ENCODE measurements around the gene KLHL22. TPM values are rescaled to one million over a fixed set of nuclear protein-coding genes. Genes with fewer than 3 reads are reported as not detected.
"Not testable (repeated sequence)": the region's sequence is repeated elsewhere in the genome, so short reads cannot be mapped to it uniquely, and the experiment has no call there.

Gene KLHL22, protein sequence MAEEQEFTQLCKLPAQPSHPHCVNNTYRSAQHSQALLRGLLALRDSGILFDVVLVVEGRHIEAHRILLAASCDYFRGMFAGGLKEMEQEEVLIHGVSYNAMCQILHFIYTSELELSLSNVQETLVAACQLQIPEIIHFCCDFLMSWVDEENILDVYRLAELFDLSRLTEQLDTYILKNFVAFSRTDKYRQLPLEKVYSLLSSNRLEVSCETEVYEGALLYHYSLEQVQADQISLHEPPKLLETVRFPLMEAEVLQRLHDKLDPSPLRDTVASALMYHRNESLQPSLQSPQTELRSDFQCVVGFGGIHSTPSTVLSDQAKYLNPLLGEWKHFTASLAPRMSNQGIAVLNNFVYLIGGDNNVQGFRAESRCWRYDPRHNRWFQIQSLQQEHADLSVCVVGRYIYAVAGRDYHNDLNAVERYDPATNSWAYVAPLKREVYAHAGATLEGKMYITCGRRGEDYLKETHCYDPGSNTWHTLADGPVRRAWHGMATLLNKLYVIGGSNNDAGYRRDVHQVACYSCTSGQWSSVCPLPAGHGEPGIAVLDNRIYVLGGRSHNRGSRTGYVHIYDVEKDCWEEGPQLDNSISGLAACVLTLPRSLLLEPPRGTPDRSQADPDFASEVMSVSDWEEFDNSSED
- total RNA-seq (2014; rRNA removed; shearing (Covaris generic)) = 25.4 and 30.4 TPM in 2 replicates

DNA sequence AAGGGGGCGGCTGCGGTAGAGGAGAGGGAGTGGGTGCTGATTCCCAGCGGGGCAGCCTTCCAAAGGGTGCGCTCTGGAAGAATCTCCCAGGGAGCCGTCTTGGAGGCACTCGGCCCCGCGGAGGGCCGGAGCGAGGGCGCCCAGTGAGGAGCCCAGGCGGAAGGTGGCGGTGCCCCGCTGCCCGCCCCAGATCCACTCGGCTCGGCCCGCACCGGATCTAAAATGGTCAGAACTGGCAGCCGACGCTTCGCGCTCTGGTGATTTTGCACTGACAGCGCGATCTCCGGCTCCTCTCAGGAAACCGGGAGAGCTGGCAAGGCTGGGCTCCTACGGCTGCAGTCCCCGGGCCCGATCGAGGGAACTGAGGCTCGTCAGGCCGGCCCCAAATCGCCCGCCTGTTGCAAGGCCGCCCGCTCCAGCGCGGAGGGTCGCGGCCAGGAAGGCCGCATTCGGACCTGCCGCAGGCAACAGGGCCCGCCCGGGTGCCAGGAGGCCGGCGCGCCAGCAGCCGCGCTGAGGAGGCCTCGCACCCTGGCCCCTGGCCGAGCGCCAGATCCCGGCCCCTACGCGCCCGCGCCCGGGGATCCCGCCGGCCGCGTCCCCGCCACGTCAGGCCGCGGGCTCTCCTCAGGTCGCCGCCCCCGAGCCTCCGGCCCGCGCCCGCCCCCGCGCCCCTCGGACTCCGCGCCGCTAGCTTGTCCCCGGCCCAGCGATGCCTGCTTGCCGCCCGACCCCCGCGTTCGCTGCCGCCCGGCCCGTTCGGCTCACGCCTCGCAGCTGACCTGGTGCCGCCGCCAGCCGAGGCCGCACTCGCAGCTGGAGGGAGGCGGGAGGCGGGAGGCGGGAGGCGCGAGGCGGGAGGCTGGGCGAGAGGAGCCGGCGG, at the start of gene KLHL22:
Gene KLHL22, minus strand, starts transcription at position 818 of the 883 bp plus-strand sequence. CDS start 6,584 bp downstream, outside the sequence.
- peak; percentile 48 for DNase-seq (ENCODE audit: low spot score)
- in situ Hi-C loops (cut with HindIII; ENCODE audit: low sequenced_read_pairs) = no loop called here

DNA sequence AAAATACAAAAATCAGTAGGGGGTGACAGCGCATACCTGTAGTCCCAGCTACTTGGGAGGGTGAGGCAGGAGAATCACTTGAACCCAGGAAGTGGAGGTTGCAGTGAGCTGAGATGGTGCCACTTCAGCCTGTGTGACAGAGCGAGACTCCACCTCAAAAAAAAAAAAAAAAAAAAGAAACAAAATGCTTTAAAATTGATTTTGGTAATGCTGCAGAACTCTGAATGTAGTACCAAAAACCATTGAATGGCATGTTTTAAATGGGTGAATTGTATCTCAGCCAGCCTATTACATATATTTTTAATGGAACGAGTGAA, 49.7 kb upstream of the KLHL22 start:
- DNase-seq (ENCODE audit: low spot score); in situ Hi-C loops (cut with HindIII; ENCODE audit: low sequenced_read_pairs): not testable (repeated sequence)

DNA sequence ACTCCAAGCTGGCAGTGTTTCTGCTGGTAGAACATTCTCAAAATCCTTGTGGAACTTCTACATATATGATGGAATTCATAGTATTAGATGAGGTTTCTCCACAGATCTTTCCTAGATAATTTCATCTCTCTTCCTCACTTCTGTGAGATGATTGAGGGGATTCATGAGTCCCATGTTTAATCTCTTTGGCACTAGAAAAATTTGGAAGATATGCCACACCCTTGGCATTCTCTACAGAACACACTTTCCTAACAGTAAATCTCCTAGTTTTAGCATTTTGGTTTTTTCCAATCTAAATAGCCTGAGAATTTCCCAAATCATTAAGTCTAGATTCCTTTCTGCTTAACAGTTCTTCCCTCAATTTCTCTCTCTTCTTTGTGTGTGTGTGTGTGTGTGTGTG, 47.1 kb upstream of the KLHL22 start:
- DNase-seq (ENCODE audit: low spot score) = no peak
- in situ Hi-C loops (cut with HindIII; ENCODE audit: low sequenced_read_pairs) = no loop called here

DNA sequence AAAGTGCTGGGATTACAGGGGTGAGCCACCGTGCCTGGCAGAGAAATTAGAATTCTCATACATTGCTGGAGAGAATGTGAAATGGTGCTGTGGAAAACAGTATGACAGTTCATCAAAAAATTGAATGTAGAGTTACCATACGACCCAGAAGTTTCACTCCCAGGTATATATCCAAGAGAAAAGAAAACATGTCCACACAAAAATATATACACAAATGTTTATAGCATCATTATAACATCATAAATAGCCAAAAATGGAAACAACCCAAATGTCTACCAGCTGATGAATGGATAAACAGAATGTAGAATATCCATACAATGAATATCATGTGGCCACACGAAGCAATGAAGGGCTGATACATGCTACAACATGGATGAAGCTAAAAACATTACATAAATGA, 46.5 kb upstream of the KLHL22 start:
- in situ Hi-C loops (cut with HindIII; ENCODE audit: low sequenced_read_pairs) = no loop called here
- DNase-seq (ENCODE audit: low spot score) = no peak

DNA sequence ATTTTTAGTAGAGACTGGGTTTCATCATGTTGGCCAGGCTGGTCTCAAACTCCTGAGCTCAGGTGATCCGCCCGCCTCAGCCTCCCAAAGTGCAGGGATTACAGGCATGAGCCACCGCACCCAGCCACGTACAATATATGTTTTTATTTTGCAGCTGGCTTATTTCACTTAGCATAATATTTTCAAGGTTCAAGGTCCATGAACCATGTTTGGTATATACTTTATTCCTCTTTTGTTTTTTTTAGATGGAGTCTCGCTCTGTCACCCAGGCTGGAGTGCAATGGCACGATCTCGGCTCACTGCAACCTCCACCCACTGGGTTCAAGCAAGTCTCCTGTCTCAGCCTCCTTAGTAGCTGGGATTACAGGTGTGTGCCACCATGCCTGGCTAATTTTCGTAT, 43.3 kb upstream of the KLHL22 start:
- in situ Hi-C loops (cut with HindIII; ENCODE audit: low sequenced_read_pairs); DNase-seq (ENCODE audit: low spot score): not testable (repeated sequence)

DNA sequence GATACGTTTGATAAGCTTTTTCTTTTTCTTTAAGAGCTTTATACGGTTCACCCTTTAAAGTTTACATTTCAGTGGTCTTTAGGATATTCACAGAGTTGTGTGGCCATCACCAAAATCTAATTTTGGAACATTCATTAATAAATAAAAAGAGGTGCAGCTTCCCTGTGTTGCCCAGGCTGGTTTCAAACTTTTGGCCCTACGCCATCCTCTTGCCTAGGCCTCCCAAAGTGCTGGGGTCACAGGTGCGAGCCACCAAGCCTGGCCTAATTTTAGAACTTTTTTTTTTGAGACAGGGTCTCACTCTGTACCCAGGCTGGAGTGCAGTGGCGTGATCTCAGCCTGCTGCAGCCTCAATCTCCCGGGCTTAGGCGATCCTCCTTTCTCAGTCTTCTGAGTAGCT, 42.4 kb upstream of the KLHL22 start:
- no peak for DNase-seq (ENCODE audit: low spot score)
- in situ Hi-C loops (cut with HindIII; ENCODE audit: low sequenced_read_pairs) = no loop called here

DNA sequence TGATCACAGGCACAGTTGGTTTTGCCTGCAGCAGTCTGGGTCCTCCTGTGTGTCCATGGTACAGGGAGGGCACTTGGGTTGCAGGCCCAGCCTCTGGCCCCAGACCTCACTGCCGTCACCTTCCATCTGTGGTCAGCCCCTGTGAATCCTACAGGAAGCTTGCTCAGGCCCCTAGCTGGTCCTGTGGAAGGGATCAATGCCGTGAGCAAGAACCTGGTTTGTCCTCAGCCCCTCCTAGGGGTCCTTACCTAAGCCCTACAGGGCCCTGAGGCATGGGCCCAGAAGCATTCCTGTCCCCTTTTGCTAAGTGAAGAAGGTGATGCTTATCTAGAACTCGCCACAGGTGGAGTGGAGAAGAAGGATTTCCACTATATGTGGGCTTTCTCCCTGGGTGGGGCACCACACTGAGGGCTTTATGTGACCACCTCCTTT, 41.7 kb upstream of the KLHL22 start:
- in situ Hi-C loops (cut with HindIII; ENCODE audit: low sequenced_read_pairs) = no loop called here

DNA sequence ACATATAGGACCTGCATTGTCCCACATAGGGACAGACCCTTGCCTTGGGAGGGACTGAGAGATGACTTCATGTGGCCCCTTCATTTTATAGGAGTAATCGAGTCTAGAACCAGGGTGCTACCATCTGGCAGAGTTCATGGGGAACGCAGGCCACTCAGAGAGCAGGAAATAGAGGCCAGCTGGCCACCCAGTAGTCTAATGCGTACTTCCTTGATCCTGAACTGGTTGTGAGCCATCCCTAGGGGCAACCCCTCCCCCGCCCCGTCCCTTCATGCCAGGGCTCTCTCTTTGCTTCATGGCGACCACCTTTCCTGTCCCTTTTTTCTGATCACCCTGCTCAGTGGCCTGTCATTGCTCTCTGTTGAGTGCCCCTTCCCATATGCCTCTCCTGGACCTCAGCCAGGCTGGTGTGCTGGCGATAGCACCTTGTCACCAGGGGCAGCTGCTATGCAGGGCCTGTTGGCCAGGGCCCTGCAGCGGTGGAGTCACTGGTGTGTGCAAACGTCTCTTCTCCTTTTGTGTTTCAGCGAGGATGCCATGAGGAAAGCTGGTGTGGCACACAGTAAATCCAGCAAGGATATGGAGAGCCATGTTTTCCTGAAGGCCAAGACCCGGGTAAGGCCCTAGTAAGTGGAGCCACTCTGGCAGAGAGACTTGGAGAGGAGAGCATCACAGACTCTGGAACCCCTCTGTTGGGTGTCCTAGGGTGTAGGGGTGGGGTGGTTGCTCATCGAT, 41.2 kb upstream of the KLHL22 start:
- no peak for DNase-seq (ENCODE audit: low spot score)
- in situ Hi-C loops (cut with HindIII; ENCODE audit: low sequenced_read_pairs) = no loop called here

More for the DNA sequence above, 41.7 kb upstream of the KLHL22 start:
- no peak for DNase-seq (ENCODE audit: low spot score)

DNA sequence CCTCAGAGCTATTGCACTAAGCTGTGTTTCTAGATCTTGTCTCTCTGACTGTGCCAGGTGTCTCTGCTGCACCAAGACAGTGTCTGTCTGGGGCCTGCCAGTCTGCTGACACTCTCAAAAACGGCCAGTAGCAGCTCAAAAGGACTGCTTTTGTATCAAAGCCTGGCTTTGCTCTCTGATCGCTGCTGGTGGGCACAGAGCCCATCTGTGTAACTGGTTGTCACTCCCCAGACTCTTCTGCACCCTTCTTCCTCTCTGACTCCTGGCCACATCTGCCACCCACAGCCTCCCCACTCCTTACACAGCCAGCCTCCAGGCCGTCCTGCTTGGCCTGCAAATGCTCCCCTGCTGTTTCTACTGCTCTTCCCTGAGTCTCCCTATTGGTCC, 38.3 kb upstream of the KLHL22 start:
- in situ Hi-C loops (cut with HindIII; ENCODE audit: low sequenced_read_pairs) = no loop called here
- no peak for DNase-seq (ENCODE audit: low spot score)

DNA sequence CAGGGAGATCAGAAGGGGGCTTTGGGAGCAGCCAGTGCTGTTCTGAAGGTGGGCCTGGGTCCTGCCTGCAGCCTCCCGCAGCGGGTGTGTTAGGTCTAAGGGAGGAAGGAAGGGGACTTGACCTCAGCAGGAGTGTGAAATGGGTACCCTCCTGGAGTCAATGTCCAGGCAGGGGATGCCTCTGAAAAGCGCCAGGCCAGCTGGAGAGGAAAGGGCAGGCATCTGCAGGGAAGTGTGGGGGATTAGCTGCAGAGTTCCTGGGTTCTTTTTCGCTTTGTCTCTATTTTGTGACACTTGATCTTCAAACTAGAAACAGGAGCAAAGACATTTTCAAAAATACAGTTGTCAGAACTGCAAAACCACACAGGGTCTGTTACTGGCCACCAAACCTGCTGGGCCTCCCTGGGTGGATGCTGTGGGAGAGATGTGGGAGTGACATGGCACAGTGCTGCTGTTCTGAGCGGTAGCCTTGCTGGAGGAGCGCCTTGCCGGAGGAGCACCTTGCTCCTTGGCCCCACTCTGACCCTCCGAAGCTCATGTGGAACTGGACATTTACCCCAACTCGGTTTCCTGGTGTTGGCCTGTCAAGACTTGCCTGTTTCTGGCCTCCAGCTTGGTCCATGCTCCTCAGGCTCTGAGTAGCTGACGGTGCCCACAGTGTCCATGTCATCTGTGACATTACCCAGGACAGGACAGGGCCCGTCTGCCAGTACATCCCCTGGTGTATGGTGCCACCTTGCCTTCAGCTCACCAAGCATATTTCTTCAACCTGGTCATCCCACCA, 37.7 kb upstream of the KLHL22 start:
- in situ Hi-C loops (cut with HindIII; ENCODE audit: low sequenced_read_pairs) = no loop called here
- no peak for DNase-seq (ENCODE audit: low spot score)

DNA sequence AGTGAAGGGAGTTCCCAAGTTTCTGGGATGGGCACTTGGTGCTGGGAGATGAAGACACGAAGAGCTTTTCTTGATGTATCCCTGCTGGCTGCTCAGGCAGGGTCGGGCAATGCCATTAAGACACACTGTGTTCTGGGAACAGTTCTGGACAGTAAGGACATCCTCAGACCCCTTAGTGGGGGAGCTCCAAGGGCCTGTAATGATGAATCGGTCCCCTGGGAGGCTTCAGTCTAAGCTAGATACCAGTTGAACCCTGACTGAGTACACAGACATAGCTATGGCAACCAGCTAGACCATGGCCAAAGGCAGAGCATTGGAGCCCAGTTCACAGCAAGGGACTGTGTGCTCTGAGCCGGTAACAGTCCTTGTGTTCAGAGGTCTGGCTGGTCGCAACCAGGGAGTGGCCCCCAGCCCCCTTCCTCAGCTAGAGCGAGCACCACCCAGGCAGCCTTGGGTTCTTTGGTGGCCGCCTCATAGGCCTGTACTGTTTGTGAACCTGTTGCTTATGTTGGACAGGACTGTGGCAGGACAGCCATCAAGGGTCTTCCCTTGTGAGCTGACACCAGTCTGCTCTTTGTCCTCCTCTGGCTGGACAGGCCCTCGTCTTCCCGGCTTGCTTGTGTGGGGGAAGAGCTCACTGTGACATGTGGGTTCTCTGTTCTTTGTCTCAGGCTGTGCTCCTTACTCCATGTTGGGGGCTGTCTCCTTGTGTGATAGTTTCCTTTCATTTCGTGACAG, 36.8 kb upstream of the KLHL22 start:
- in situ Hi-C loops (cut with HindIII; ENCODE audit: low sequenced_read_pairs) = no loop called here
- DNase-seq (ENCODE audit: low spot score) = no peak

DNA sequence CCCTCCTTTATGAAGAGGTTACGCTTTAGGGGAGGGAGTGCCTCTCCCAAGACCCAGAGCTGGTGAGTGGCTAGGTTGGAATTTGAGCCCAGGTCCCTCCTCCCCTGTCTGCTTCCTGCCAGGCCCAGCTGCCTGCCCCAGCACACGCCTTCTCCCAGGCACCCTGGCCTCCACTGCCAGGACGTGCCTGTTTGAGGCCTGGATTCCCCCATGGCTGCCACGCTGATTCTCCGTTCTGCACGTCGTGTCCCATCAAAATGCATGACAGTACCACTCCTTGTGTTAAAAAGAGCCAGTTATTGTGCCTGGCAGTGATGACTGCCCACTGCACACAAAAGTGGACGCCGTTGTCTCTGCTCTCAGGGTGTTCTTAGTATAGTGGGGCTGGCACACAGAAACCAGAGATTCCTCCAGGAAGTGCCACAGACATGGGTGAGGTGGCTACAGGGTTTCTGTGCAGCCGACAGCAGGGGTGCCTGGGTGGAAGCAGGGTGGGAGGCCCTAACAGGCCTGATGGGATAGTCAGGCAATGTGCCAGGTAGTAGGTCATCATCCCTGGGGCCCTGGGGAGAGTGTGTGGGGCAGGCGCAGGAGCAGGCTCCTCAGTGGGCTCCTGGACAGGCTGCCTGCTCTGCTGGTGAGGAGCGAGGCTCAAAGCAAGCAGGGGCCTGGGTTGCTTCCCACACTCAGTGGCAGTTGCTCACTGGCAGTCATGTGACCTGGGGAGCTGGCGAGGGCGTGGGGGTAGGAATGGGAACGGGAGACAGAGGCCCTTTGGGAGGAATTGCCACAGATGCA, 36.0 kb upstream of the KLHL22 start:
- in situ Hi-C loops (cut with HindIII; ENCODE audit: low sequenced_read_pairs) = no loop called here
- no peak for DNase-seq (ENCODE audit: low spot score)

DNA sequence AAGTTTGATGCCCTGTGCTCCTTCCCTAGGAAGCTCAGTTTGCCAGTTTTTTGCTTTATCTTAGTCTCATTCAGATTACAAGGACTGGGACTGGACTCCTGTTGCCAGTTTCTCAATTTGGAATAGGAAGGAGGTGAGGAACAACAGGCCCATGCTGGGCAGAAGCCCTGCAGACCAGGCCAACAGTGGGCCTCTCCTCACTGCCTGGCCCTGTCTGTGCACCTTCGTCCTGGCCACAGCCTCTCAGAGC, 35.5 kb upstream of the KLHL22 start:
- in situ Hi-C loops (cut with HindIII; ENCODE audit: low sequenced_read_pairs) = no loop called here

DNA sequence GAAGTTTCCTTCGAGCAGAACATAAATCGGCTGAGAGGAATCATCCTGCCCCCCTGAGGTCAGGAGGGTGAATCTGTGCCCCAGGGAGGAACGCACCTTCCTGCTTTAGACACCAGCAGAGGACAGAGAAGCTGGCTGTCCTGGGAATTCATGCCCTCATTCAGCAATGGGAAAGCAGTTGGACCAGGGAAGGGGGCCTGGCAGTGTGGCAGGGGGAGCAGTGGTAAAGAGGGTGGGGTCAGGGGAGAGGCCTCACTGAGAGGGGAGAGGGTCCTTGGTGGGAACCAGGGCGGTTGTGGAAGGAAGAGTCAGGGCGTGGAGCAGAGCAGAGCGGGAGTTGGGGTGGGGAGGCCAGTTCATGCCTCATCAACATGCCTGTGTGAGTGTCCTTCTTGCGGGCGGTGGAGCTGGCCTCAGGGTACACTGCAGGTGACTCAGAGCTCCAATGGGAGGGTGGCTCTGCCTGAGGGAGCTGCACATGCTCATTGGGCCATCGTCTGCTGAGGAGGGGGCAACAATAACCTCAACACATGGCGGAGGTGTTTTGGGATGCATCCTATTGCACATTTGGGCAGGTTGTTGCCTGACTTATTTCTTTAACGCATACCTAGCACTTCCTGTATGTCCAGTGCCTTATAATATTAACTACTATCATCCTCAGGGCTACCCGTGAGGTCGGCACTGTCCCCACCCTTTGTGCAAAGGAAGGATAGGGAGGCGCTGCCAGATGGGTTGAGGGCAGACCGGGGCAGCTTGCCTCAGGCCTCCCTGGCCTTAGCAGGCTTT, 35.0 kb upstream of the KLHL22 start:
- in situ Hi-C loops (cut with HindIII; ENCODE audit: low sequenced_read_pairs) = no loop called here
- DNase-seq (ENCODE audit: low spot score) = no peak

More for the DNA sequence above, 35.5 kb upstream of the KLHL22 start:
- DNase-seq (ENCODE audit: low spot score) = no peak

DNA sequence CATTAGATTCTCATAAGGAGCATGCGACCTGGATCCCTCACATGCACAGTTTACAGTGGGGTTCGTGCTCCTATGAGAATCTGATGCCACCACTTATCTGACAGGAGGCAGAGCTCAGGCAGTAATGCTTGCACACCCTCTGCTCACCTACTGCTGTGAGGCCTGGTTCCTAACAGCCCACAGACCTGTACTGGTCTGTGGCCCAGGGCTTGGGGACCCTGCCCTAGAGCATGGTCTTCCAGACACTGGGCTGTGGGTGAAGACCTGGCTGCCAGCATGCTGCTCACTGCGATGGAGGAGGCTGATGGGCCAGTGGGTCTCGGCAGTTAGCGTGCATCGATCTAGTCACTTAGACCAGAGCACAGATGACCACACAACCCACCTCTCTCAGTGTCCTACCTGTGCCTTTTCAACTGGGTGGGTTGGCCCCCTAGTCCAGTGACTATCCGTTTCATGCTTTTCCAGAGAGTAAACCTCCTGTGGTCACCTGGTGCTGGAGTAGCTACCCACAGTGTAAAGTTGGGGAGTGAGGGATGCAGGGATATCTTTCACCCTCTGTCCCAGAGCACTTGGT, 32.9 kb upstream of the KLHL22 start:
- no peak for DNase-seq (ENCODE audit: low spot score)
- in situ Hi-C loops (cut with HindIII; ENCODE audit: low sequenced_read_pairs) = no loop called here

DNA sequence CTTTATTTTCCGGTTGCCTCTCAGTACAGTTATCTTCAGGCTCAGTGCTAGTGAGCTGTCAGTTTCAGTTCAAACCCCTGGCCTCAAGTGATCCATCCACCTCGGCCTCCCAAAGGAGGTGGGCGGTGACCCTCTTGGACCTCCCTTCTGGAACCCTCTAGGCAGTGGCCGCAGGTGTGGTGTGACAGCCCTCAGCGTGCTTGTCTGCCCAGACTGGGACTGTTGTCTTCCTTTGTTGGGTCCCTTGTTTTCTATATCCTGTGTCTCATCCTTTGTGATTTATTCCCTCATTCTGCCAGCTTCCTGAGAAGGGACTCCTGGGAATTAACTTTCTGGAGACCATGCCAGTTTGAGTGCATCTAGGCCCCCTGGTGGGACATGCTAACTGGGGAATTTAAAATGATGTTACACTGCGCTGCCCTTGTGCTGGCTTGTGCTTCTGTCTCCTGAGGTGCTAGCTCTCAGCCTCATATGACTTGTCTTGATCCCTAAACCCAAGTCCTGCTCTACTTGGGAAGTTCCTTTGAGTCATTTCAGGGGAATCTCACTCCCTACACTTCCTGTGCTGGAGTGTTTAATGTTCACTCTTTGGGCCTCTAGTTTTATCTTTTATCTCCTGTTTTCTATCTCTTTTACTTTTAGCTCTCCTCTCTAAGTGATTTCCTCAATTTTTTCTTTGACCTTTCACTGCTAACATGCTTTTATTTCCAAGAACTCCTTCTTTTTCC, 31.2 kb upstream of the KLHL22 start:
- DNase-seq (ENCODE audit: low spot score) = no peak
- in situ Hi-C loops (cut with HindIII; ENCODE audit: low sequenced_read_pairs) = no loop called here
